ENCODE measurements around the gene RAB40B.

Gene RAB40B

GRCh38 chr17:82648742-82649331 is 49.7 kb downstream of the RAB40B start:
- TF ChIP-seq POLR2AphosphoS5 (IDR thresholded peaks at IDR 0.05; ENCODE audit: low read depth, low read length) (no peak; the same call in 1 of the 2 replicates), TAF1 (IDR thresholded peaks at IDR 0.05; ENCODE audit: borderline replicate concordance, insufficient read depth, low read length) (no peak), REST (IDR thresholded peaks at IDR 0.05; ENCODE audit: insufficient read depth in 1 of 2, low read depth in 2 of 2, low read length in 2 of 2) (no peak), SIN3A (IDR thresholded peaks at IDR 0.05; ENCODE audit: borderline replicate concordance, insufficient read depth, low read length) (no peak), FOXP2 (optimal IDR thresholded peaks at IDR 0.05; ENCODE audit: borderline replicate concordance, extremely low read depth, extremely low read length, insufficient read depth) (no peak)

GRCh38 chr17:82648165-82648668 is 50.3 kb downstream of the RAB40B start, which contains the start of gene WDR45B:
Gene WDR45B, minus strand, starts transcription at chr17:82648444. Its CDS starts 104 bp downstream, at chr17:82648340.
- TF ChIP-seq SIN3A (IDR thresholded peaks at IDR 0.05; ENCODE audit: borderline replicate concordance, insufficient read depth, low read length) (peak; percentile 82; the same call in 1 of the 2 replicates), POLR2AphosphoS5 (IDR thresholded peaks at IDR 0.05; ENCODE audit: low read depth, low read length) (peak; percentile 74), FOXP2 (optimal IDR thresholded peaks at IDR 0.05; ENCODE audit: borderline replicate concordance, extremely low read depth, extremely low read length, insufficient read depth) (peak; percentile 99), REST (IDR thresholded peaks at IDR 0.05; ENCODE audit: insufficient read depth in 1 of 2, low read depth in 2 of 2, low read length in 2 of 2) (peak in 1 of 2 experiments; percentile 50; a peak in 1 of 4 replicates), TAF1 (IDR thresholded peaks at IDR 0.05; ENCODE audit: borderline replicate concordance, insufficient read depth, low read length) (peak; percentile 85; the same call in 1 of the 2 replicates)

GRCh38 chr17:82647593-82648164 is 50.8 kb downstream of the RAB40B start:
- TF ChIP-seq SIN3A (IDR thresholded peaks at IDR 0.05; ENCODE audit: borderline replicate concordance, insufficient read depth, low read length) (peak; percentile 82; the same call in 1 of the 2 replicates), TAF1 (IDR thresholded peaks at IDR 0.05; ENCODE audit: borderline replicate concordance, insufficient read depth, low read length) (no peak)

GRCh38 chr17:82645516-82645915 is 53.0 kb downstream of the RAB40B start:
- TF ChIP-seq TAF1 (IDR thresholded peaks at IDR 0.05; ENCODE audit: borderline replicate concordance, insufficient read depth, low read length) (no peak), POLR2AphosphoS5 (IDR thresholded peaks at IDR 0.05; ENCODE audit: low read depth, low read length) (no peak), SIN3A (IDR thresholded peaks at IDR 0.05; ENCODE audit: borderline replicate concordance, insufficient read depth, low read length) (no peak), FOXP2 (optimal IDR thresholded peaks at IDR 0.05; ENCODE audit: borderline replicate concordance, extremely low read depth, extremely low read length, insufficient read depth) (no peak), REST (IDR thresholded peaks at IDR 0.05; ENCODE audit: insufficient read depth in 1 of 2, low read depth in 2 of 2, low read length in 2 of 2) (no peak)

GRCh38 chr17:82644148-82644547 is 54.4 kb downstream of the RAB40B start:
- TF ChIP-seq POLR2AphosphoS5 (IDR thresholded peaks at IDR 0.05; ENCODE audit: low read depth, low read length) (no peak), SIN3A (IDR thresholded peaks at IDR 0.05; ENCODE audit: borderline replicate concordance, insufficient read depth, low read length) (no peak), REST (IDR thresholded peaks at IDR 0.05; ENCODE audit: insufficient read depth in 1 of 2, low read depth in 2 of 2, low read length in 2 of 2) (no peak)
